ENCODE measurements around the gene IRF9.

Gene IRF9

DNA sequence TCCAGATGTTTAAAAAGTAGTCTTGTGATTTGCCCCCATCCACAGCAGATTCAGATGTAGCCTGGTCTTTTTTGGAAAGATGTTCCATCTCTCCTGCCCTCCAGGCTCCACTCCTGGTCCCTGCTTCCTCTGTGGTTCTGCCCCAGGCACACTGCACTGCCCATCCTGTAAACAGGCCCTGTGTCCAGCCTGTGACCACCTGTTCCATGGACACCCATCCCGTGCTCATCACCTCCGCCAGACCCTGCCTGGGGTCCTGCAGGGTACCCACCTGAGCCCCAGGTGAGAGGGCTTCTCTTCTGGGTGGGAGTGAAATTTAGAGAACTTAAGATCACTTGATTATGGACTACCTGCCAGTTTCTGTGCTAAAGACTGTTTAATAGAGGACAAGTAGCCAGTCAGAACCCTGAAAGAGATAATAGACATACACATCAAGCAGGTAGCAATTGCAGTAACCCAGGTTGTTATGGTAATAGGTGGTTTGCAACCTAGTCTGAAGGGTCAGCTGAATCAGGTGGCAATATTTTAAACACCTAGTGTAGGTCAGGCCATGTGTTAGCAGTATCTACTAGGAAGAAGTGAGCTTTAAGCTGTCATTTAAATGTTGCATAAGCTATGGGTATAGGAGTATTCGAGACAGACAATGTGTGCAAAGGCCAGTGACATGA is 11.6 kb upstream of the IRF9 start:
- Histone ChIP-seq H3K27me3 (ENCODE audit: control insufficient read depth in 3 of 3, insufficient read depth in 3 of 3, low read depth in 1 of 3, low read length in 3 of 3) (no peaks in the 10 kb centered on the region), H2AK5ac (ENCODE audit: low read depth, low read length) (no peak overlapping the region), H2BK12ac (ENCODE audit: low read length) (no peak overlapping the region), H3K27ac (replicated peaks; ENCODE audit: low read length) (no peak overlapping the region), H3K9me3 (replicated peaks in 1 of 2; ENCODE audit: control insufficient read depth in 2 of 2, insufficient read depth in 1 of 2, low read depth in 1 of 2, low read length in 2 of 2) (no peaks in the 10 kb centered on the region), H3K79me1 (ENCODE audit: low read depth, low read length) (peaks cover 13% of the 10 kb centered on the region), H3K23ac (ENCODE audit: low read depth, low read length, poor library complexity) (no peak overlapping the region), H4K8ac (ENCODE audit: low read depth, low read length) (no peak overlapping the region), H3K4ac (ENCODE audit: low read length) (no peak overlapping the region), H3K4me1 (ENCODE audit: control insufficient read depth in 2 of 2, insufficient read depth in 1 of 2, low read depth in 1 of 2, low read length in 2 of 2) (peaks cover 7 to 17% of the 10 kb centered on the region in 2 donors), H4K91ac (ENCODE audit: low read depth, low read length, poor library complexity) (no peak overlapping the region), H3K4me3 (ENCODE audit: low read length in 2 of 2) (peak overlapping the region in 1 of 2 donors; percentile 25), H2BK120ac (ENCODE audit: low read depth, low read length) (no peak overlapping the region), H2BK15ac (ENCODE audit: low read length) (no peak overlapping the region), H3K36me3 (replicated peaks in 1 of 2; ENCODE audit: control insufficient read depth in 2 of 2, insufficient read depth in 2 of 2, low read length in 2 of 2) (peaks cover 32 to 59% of the 10 kb centered on the region in 2 donors), H3K14ac (ENCODE audit: low read length) (no peak overlapping the region), H2AFZ (ENCODE audit: low read length) (no peak overlapping the region), H3K4me2 (ENCODE audit: insufficient read depth, low read length, poor library complexity, severe bottlenecking) (no peak overlapping the region), H2BK5ac (ENCODE audit: low read length) (no peak overlapping the region), H3K9ac (ENCODE audit: low read depth, low read length, poor library complexity) (no peak overlapping the region), H3K18ac (ENCODE audit: low read length) (no peak overlapping the region)
- no CpG with 5 or more reads among the region's 3 CpGs for WGBS, 2 donors (ENCODE audit: extremely low coverage in 2 of 2, insufficient read length in 2 of 2, insufficient replicate concordance in 1 of 2)
- no peak for DNase-seq (ENCODE audit: low spot score)

DNA sequence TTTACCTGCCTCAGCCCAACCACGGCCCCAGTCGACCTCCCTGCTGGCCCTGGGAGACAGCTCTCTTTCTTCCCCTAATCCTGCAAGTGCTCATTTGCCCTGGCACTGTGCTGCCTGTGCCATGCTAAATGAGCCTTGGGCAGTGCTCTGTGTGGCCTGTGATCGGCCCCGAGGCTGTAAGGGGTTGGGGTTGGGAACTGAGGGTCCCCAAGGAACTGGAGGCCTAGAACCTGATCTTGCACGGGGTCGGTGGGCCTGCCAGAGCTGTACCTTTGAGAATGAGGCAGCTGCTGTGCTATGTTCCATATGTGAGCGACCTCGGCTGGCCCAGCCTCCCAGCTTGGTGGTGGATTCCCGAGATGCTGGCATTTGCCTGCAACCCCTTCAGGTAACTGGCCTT is 11.0 kb upstream of the IRF9 start:
- H4K91ac ChIP-seq (ENCODE audit: low read depth, low read length, poor library complexity): no peak overlapping the region
- no peak overlapping the region for H3K4me2 ChIP-seq (ENCODE audit: insufficient read depth, low read length, poor library complexity, severe bottlenecking)
- H3K4me1 ChIP-seq (ENCODE audit: control insufficient read depth in 2 of 2, insufficient read depth in 1 of 2, low read depth in 1 of 2, low read length in 2 of 2): peaks cover 7 to 17% of the 10 kb centered on the region in 2 donors
- no peak overlapping the region for H2AK5ac ChIP-seq (ENCODE audit: low read depth, low read length)
- no peak overlapping the region for H2BK15ac ChIP-seq (ENCODE audit: low read length)
- H3K27ac ChIP-seq (replicated peaks; ENCODE audit: low read length): no peak overlapping the region
- H2BK5ac ChIP-seq (ENCODE audit: low read length): no peak overlapping the region
- H3K18ac ChIP-seq (ENCODE audit: low read length): no peak overlapping the region
- H3K27me3 ChIP-seq (ENCODE audit: control insufficient read depth in 3 of 3, insufficient read depth in 3 of 3, low read depth in 1 of 3, low read length in 3 of 3): no peaks in the 10 kb centered on the region
- H4K8ac ChIP-seq (ENCODE audit: low read depth, low read length): no peak overlapping the region
- no peak overlapping the region for H3K9ac ChIP-seq (ENCODE audit: low read depth, low read length, poor library complexity)
- no peak overlapping the region for H2BK12ac ChIP-seq (ENCODE audit: low read length)
- peaks cover 13% of the 10 kb centered on the region for H3K79me1 ChIP-seq (ENCODE audit: low read depth, low read length)
- H3K4me3 ChIP-seq (ENCODE audit: low read length in 2 of 2): no peak overlapping the region
- peaks cover 36 to 59% of the 10 kb centered on the region in 2 donors for H3K36me3 ChIP-seq (replicated peaks in 1 of 2; ENCODE audit: control insufficient read depth in 2 of 2, insufficient read depth in 2 of 2, low read length in 2 of 2)
- H2AFZ ChIP-seq (ENCODE audit: low read length): no peak overlapping the region
- no peak overlapping the region for H3K14ac ChIP-seq (ENCODE audit: low read length)
- no peak overlapping the region for H3K23ac ChIP-seq (ENCODE audit: low read depth, low read length, poor library complexity)
- H2BK120ac ChIP-seq (ENCODE audit: low read depth, low read length): no peak overlapping the region
- WGBS, 2 donors (ENCODE audit: extremely low coverage in 2 of 2, insufficient read length in 2 of 2, insufficient replicate concordance in 1 of 2): no CpG with 5 or more reads among the region's 9 CpGs
- no peak overlapping the region for H3K4ac ChIP-seq (ENCODE audit: low read length)
- no peak for DNase-seq (ENCODE audit: low spot score)
- no peaks in the 10 kb centered on the region for H3K9me3 ChIP-seq (replicated peaks in 1 of 2; ENCODE audit: control insufficient read depth in 2 of 2, insufficient read depth in 1 of 2, low read depth in 1 of 2, low read length in 2 of 2)

DNA sequence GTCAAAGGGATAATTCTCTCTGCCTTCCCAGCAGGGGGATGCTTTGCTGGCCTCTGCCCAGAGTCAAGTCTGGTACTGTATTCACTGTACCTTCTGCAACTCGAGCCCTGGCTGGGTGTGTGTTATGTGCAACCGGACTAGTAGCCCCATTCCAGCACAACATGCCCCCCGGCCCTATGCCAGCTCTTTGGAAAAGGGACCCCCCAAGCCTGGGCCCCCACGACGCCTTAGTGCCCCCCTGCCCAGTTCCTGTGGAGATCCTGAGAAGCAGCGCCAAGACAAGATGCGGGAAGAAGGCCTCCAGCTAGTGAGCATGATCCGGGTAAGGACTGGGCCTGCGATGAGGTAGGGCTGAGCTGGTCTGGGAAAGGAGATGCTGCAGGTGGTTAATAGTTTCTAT is 10.5 kb upstream of the IRF9 start:
- Histone ChIP-seq H3K4me1 (ENCODE audit: control insufficient read depth in 2 of 2, insufficient read depth in 1 of 2, low read depth in 1 of 2, low read length in 2 of 2) (peaks cover 7 to 13% of the 10 kb centered on the region in 2 donors), H3K9ac (ENCODE audit: low read depth, low read length, poor library complexity) (no peak overlapping the region), H4K91ac (ENCODE audit: low read depth, low read length, poor library complexity) (no peak overlapping the region), H2BK5ac (ENCODE audit: low read length) (no peak overlapping the region), H3K4me2 (ENCODE audit: insufficient read depth, low read length, poor library complexity, severe bottlenecking) (no peak overlapping the region), H2BK120ac (ENCODE audit: low read depth, low read length) (no peak overlapping the region), H3K14ac (ENCODE audit: low read length) (no peak overlapping the region), H4K8ac (ENCODE audit: low read depth, low read length) (no peak overlapping the region), H3K9me3 (replicated peaks in 1 of 2; ENCODE audit: control insufficient read depth in 2 of 2, insufficient read depth in 1 of 2, low read depth in 1 of 2, low read length in 2 of 2) (no peaks in the 10 kb centered on the region), H2AFZ (ENCODE audit: low read length) (no peak overlapping the region), H2BK12ac (ENCODE audit: low read length) (no peak overlapping the region), H3K23ac (ENCODE audit: low read depth, low read length, poor library complexity) (no peak overlapping the region), H3K79me1 (ENCODE audit: low read depth, low read length) (peaks cover 13% of the 10 kb centered on the region), H3K27me3 (ENCODE audit: control insufficient read depth in 3 of 3, insufficient read depth in 3 of 3, low read depth in 1 of 3, low read length in 3 of 3) (no peaks in the 10 kb centered on the region), H2AK5ac (ENCODE audit: low read depth, low read length) (no peak overlapping the region), H3K4me3 (ENCODE audit: low read length in 2 of 2) (no peak overlapping the region), H3K27ac (replicated peaks; ENCODE audit: low read length) (no peak overlapping the region), H3K18ac (ENCODE audit: low read length) (no peak overlapping the region), H3K36me3 (replicated peaks in 1 of 2; ENCODE audit: control insufficient read depth in 2 of 2, insufficient read depth in 2 of 2, low read length in 2 of 2) (peaks cover 41 to 63% of the 10 kb centered on the region in 2 donors), H2BK15ac (ENCODE audit: low read length) (no peak overlapping the region), H3K4ac (ENCODE audit: low read length) (no peak overlapping the region)
- no peak for DNase-seq (ENCODE audit: low spot score)
- WGBS, 2 donors (ENCODE audit: extremely low coverage in 2 of 2, insufficient read length in 2 of 2, insufficient replicate concordance in 1 of 2): no CpG with 5 or more reads among the region's 9 CpGs

DNA sequence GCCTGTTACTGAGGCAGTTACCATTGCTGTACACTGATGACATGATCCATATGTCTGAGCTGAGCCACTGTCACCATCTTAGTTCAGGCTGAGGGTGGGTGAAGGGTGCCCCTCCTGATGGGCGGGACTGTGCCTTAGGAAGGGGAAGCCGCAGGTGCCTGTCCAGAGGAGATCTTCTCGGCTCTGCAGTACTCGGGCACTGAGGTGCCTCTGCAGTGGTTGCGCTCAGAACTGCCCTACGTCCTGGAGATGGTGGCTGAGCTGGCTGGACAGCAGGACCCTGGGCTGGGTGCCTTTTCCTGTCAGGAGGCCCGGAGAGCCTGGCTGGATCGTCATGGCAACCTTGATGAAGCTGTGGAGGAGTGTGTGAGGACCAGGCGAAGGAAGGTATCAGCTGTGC is 10.1 kb upstream of the IRF9 start:
- Histone ChIP-seq H3K4me2 (ENCODE audit: insufficient read depth, low read length, poor library complexity, severe bottlenecking) (no peak overlapping the region), H3K27ac (replicated peaks; ENCODE audit: low read length) (no peak overlapping the region), H3K23ac (ENCODE audit: low read depth, low read length, poor library complexity) (no peak overlapping the region), H3K9me3 (replicated peaks in 1 of 2; ENCODE audit: control insufficient read depth in 2 of 2, insufficient read depth in 1 of 2, low read depth in 1 of 2, low read length in 2 of 2) (no peaks in the 10 kb centered on the region), H2AK5ac (ENCODE audit: low read depth, low read length) (no peak overlapping the region), H3K14ac (ENCODE audit: low read length) (no peak overlapping the region), H4K91ac (ENCODE audit: low read depth, low read length, poor library complexity) (no peak overlapping the region), H3K4me3 (ENCODE audit: low read length in 2 of 2) (no peak overlapping the region), H2BK15ac (ENCODE audit: low read length) (no peak overlapping the region), H3K4ac (ENCODE audit: low read length) (no peak overlapping the region), H2BK5ac (ENCODE audit: low read length) (no peak overlapping the region), H2BK12ac (ENCODE audit: low read length) (no peak overlapping the region), H3K4me1 (ENCODE audit: control insufficient read depth in 2 of 2, insufficient read depth in 1 of 2, low read depth in 1 of 2, low read length in 2 of 2) (peaks cover 4 to 9% of the 10 kb centered on the region in 2 donors), H3K79me1 (ENCODE audit: low read depth, low read length) (peaks cover 13% of the 10 kb centered on the region), H2BK120ac (ENCODE audit: low read depth, low read length) (no peak overlapping the region), H3K36me3 (replicated peaks in 1 of 2; ENCODE audit: control insufficient read depth in 2 of 2, insufficient read depth in 2 of 2, low read length in 2 of 2) (peaks cover 44 to 68% of the 10 kb centered on the region in 2 donors), H2AFZ (ENCODE audit: low read length) (no peak overlapping the region), H3K27me3 (ENCODE audit: control insufficient read depth in 3 of 3, insufficient read depth in 3 of 3, low read depth in 1 of 3, low read length in 3 of 3) (no peaks in the 10 kb centered on the region), H4K8ac (ENCODE audit: low read depth, low read length) (no peak overlapping the region), H3K9ac (ENCODE audit: low read depth, low read length, poor library complexity) (peak overlapping the region; percentile 13), H3K18ac (ENCODE audit: low read length) (no peak overlapping the region)
- no peak for DNase-seq (ENCODE audit: low spot score)
- WGBS, 2 donors (ENCODE audit: extremely low coverage in 2 of 2, insufficient read length in 2 of 2, insufficient replicate concordance in 1 of 2): no CpG with 5 or more reads among the region's 9 CpGs
